Suprapubic skin (tissue), 4 donors: Measurements from ENCODE around the gene NTPCR.

Source experiments
- EP300 ChIP-seq: sonication (generic); formaldehyde crosslinking; IDR thresholded peaks from one replicate; pipeline ENCODE4 v1.6.1; 2017; ENCODE audit warnings: antibody characterized with exemption
- POLR2A ChIP-seq, 2 donors: fragments of 450-650 bp; IDR thresholded peaks; one replicate each; pipeline ENCODE4 v1.6.1; 2017; ENCODE audit warnings: antibody characterized with exemption in 2 of 2, mild to moderate bottlenecking in 2 of 2, moderate library complexity in 2 of 2
- POLR2AphosphoS5 ChIP-seq, 3 donors: sonication (generic); formaldehyde crosslinking; IDR thresholded peaks; one replicate each; pipeline ENCODE4 v1.6.1; 2017; ENCODE audit warnings: antibody characterized with exemption in 3 of 3
- TF ChIP-seq, protein P1 (sequence below), 2 donors: fragments of 200-600 bp in 1 of 2; fragments of 450-650 bp in 1 of 2; sonication (generic) in 1 of 2; IDR thresholded peaks; one replicate each; pipeline ENCODE4 v1.5.1; 2016 to 2019; ENCODE audit warnings: antibody characterized with exemption in 2 of 2, mild to moderate bottlenecking in 1 of 2, moderate library complexity in 1 of 2

DNA sequence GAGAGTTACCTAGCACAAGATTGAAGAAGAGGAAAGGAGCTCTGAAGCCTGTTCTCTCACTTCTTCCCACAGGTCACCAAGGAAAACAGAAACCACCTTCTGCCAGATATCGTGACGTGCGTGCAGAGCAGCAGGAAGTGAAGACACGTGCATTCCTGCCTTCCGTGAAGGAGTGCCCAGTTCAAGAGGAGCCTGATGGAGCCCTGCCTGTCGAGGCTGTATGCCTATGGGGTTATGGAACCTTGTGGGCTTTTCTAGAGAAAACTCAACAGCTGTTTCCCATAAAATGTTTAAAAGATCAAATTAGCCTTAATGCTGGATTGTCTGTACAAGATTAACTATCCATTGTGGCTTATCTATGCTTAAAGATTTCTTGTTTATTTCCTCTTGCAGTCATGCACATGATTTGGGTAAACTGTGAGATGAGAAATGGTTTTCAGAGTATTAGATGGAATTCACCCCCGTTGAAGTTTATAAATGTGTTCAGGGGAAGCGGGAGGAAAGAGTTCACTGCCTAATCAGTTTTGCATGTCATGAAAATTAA, 27.8 kb downstream of the NTPCR start:
- TF ChIP-seq, protein P1, sequence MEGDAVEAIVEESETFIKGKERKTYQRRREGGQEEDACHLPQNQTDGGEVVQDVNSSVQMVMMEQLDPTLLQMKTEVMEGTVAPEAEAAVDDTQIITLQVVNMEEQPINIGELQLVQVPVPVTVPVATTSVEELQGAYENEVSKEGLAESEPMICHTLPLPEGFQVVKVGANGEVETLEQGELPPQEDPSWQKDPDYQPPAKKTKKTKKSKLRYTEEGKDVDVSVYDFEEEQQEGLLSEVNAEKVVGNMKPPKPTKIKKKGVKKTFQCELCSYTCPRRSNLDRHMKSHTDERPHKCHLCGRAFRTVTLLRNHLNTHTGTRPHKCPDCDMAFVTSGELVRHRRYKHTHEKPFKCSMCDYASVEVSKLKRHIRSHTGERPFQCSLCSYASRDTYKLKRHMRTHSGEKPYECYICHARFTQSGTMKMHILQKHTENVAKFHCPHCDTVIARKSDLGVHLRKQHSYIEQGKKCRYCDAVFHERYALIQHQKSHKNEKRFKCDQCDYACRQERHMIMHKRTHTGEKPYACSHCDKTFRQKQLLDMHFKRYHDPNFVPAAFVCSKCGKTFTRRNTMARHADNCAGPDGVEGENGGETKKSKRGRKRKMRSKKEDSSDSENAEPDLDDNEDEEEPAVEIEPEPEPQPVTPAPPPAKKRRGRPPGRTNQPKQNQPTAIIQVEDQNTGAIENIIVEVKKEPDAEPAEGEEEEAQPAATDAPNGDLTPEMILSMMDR (IDR thresholded peaks at IDR 0.05), result no peak
- TF ChIP-seq POLR2A (IDR thresholded peaks at IDR 0.05) (no peak), EP300 (no peak), POLR2AphosphoS5 (IDR thresholded peaks at IDR 0.05) (no peak)
